8988T (cell line): ENCODE data around the gene TMC1.
"Not testable (repeated sequence)": the region's sequence is repeated elsewhere in the genome, so short reads cannot be mapped to it uniquely, and the experiment has no call there.

Source experiments
- DNase-seq: peaks from one replicate; pipeline ENCODE4 v3.0.0; 2011

TMC1 gene

DNA sequence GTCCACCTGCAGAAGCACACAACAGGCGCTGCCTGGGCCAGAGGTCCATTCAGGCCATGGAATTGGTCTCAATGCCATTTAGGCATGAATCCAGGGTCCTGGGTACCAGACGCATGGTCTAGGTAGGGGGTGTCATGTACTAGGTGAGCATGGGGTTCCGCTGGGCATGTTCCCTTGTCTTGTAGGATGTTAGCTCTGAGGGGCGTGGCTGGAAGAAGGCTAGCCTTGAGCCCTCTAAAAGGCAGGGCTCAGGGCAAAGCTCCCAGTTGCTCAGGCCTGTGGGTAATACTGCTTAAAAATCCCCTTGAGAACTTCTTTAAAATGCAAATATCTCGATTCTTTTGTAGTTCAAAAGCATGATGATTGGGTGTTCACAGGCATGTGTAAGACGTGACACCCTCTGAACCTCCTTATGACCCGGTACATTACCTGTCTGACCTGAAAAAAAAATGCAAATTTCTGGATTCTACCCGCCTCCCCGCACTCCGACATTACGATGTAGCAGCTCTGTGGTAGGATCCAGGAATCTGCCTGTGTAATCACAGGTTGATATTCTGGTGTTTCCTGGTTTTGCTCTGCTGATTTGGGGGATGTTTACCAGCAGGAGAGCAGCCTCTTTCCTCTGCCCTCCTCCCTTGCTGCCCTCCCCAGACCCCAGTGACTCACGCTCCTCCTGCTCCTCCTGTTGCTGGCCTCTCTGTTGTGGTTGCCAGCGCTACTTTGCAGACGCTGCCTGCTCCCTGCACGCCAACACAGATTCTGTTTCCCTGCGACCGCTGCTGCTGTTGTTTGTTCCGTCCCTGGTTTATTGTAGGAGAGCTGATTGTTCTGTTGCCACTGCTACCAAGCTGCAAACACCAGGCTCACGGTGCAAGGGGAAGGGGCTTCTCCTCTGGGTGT is 5.7 kb downstream of the TMC1 start:
- no peak for DNase-seq

DNA sequence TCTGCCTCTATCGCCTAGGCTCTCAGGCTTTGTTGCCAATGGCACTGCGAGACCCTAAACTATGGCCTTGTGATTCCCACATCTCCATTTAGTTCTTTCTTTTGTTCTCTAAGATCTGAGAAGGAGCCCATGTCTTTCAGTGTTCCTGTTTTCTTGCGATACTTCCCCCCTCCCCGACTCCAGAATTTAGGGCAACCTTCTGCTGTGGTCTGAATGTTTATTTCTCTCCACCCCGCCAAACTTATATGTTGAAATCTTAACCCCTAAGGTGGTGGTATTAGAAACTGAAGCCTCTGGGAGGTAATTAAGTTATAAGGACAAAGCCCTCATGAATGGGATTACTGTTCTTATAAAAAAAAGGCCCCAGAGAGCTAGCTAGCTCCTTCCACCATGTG is 6.4 kb downstream of the TMC1 start:
- no peak for DNase-seq

DNA sequence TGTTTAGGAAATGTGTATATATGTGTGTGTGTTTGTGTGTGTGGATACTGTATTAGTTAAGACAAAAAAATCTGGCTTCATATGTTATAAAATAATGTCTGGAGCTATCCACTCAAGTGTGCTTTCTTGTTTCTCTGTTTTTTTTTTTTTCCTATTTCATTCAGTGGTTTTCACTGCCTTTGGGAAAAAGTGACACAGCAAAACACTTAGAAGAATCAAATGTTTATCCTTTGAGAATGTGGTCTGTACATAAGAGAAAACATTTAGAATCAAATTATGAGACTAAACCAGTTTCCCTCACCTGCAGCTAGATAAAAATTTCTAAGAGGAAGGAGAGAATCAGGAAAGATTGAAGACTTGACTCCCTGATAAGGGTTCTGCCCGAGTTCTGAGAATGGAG is 8.1 kb downstream of the TMC1 start:
- no peak for DNase-seq

DNA sequence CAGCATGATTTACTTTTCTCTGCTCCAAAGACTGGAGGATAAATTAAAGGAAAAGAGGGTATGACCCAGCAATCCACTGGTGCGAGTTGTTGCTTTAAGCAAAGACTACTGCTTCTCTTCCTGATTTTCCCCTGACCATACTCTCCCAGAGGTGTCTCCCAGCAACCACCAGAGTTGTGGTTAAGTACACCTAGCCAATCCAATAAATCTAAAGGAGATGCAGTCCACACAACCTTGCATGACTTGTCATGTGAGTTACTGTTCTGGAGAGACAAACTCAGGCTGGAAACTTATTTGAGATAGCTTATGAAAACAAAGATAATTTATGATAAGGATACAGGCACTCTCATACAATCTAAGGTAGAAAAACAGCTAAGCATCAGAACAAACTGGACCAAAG is 11.9 kb downstream of the TMC1 start:
- DNase-seq, result no peak

DNA sequence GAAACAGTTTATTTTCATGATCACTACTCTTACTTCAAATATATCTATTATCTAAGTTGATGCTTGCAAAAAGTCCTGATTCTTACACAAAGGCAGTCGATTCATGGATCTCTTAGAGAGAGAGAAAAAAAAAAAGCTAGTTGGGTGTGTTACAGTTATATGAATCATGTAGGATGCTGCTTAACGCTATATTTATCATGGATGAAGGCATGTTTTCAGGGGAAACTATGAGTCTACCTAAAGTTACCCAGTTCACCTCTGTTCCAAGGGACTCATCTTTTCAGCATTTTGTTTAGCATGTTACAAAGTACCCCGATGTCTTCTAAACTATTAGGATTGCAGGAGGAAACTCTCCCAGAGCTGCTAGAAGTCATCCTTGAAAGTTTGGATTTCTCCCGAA is 13.5 kb downstream of the TMC1 start:
- no peak for DNase-seq

DNA sequence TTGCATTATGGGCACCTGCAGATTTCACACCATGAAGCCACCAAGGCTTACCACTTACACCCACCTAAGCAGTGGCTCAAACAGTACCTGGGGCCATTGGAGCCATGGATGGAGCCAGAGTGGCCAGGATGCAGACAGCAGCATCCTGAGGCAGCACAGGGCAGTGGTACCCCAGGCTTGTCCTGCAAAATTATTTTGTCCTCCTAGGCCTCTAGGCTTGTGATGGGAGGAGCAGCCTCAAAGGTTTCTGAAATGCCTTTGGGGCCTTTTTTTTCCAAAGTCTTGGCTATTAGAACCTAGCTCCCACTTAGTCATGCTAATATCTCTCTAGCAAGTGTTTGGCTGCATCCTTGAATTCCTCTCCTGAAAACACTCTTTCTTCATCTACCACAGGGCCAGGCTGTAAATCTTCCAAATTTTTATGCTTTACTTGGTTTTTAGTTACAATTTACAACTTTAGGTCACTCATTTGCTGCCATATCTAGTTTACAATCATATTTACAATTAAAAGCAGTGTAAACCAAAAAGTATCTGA is 15.7 kb downstream of the TMC1 start:
- no peak for DNase-seq

DNA sequence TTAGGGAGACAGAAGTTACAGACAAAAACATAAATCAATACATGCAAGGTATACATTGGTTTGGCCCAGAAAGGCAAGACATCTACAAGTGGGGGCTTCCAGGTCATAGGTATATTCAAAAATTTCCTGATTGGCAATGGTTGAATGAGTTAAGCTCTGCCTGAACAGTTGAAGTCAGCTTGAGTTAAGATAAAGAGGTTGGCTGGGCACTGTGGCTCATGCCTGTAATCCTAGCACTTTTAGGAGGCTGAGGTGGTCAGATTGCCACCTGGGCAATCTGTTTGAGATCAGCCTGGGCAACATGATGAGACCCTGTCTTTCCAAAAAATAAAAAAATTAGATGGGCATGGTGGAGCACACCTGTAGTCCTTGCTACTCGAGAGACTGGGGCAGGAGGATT is 16.3 kb downstream of the TMC1 start:
- DNase-seq, result no peak

DNA sequence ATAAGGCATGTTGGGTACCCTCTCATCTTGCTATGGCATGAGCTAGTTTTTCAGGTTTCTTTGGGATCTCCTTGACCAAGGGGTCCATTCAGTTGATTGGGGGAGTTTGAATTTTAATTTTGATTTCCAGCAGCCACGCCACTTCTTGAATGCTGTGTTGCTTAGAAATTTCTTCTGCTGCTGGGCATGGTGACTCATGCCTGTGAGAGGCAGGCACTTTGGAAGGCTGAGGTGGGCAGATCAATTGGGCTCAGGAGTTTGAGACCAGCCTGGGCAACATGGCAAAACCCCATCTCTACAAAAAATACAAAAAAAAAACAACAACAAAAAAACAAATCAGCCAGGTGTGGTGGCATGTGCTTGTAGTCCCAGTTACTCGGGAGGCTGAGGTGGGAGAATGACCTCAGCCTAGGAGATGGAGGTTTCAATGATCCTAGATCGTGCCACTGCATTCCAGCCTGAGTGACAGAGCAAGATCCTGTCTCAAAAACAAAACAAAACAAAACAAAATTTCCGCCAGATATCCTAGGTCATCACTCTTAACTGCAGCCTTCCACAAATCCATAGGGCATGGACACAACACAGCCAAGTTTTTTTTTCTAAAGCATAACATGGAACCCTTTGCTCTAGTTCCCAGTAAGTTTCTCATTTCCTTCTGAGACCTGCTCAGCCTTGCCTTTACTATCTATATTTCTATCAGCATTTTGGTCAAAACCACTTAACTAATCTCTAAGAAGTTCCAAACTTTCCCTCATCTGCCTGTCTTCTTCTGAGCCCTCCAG is 17.7 kb downstream of the TMC1 start:
- DNase-seq, result no peak

DNA sequence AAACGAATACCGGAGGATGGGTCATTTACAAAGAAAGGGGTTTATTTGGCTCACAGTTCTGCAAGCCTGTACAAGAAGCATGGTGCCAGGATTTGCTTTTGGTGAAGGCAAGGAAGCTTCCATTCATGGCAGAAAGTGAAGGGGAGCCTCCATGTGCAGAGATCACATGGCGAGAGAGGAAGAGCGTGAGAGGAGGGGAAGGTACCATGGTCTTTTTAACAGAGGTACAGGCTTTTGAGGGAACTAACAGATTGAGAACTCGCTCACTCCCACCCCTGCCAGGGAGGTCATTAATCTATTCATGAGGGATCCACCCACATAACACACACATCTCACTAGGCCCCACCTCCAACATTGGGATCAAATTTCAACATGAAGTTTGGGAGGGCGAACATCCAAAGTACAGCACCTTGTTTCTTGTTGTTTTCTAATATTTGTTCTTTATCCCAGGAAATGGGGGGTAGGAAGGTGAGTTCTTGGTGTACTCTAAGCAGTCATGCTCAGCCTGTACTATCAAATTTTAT is 18.5 kb downstream of the TMC1 start:
- no peak for DNase-seq

DNA sequence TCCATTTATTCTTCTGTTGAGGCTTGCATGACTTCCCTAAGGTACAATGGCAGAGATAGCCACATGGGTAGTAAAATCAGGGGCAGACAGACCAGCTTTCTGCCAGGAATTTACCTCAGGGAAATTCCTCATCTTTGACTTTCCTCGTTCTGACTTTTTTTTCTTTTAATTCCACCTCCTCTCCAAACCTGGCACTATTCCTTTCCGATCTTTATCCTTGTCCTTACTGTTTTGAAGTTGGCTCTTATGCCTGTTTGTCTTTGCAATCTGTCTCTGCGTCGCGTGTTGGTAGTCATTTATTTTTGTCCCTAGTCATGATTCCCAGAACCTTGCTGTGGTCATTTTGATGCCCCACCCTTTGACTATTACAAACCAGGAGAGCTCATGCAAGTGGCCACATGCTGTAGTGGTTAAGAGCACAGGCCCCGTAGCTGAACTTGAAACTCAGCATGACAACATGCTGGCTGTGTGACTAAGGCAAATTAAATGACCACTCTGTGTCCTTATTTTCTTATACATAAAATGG is 19.0 kb downstream of the TMC1 start:
- DNase-seq, result no peak

DNA sequence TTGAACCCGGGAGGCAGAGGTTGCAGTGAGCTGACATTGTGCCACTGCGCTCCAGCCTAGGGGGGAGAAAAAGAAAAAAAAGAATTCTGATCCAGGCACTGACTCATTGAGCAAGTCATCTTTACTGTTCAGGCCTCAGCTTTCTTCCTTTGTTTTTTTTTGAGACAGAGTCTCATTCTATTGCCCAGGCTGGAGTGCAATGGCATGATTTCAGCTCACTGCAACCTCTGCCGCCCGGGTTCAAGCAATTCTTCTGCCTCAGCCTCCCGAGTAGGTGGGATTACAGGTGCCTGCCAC is 21.1 kb downstream of the TMC1 start:
- not testable (repeated sequence) for DNase-seq

DNA sequence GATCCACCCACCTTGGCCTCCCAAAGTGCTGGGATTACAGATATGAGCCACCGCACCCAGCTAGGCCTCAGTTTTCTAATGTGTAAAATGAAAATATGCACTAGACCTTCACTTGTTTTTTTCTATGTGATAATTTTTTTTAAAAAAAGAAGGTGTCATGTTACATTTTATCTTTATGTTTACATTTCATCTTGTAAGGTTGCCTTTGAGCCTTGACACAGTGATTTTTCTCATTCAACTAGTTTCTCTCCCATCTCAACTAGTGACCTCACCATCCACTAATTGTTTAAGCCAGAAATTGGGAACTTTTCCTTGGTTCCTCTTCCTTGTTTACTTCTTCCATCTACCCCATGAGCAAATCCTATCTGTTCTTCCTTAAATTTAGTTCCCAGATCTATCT is 21.5 kb downstream of the TMC1 start:
- no peak for DNase-seq

DNA sequence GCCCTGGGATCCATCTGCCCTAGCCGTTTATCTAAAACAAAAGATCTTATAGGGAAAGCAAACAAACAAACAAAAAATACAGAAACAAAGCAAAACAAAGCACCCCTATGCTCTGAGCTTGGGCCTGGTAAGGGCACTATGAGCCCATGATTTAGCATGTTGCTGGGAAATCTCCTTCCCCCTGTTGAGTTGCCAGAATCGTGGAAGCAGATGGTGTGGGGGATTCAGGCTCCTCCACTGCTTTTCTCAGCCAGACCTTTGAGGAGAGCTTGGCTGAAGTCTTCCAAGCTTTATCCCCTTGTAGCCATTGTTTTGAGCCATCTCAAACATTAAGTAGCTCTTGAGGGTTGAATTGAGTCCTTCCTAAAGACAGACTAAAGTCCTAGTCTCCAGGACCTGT is 29.9 kb downstream of the TMC1 start:
- no peak for DNase-seq

DNA sequence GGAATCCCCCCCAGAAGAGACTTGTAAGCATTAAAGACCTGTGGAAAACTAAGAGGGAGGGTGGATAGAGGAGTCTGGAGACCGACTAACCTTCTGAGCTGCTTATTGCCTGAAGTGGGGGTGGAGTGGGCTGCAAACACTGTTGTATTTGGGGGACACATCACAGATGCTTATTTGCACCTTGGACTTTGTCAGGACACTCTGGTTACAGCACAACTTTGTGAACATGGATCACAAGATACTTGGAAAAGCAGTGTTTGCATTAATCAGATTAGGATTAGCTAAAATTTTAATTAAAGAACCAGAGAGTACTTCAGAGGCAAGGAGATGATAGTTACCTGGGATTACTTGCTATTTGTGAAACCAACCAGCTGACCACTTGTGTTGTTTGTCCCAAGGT is 30.9 kb downstream of the TMC1 start:
- no peak for DNase-seq

DNA sequence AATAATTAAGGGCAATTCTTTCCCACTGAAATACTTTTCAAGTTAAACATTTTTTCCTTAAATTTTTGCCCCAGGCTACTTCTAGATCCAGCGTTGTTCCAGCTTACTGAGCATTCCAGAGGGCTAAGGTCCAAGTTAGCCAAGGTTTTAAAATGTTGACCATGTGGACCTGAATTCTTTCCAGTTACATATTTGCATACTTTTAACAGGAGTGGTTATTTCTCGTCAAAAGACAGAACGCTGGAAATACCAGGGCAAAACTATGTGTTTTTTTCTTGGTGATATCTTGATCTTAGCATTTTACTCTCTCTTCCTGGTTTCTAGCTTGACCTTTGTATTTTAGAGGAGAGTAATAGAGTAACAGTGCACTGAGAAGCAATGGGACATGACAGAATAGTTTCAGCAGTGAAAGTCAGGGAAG is 32.8 kb downstream of the TMC1 start:
- no peak for DNase-seq

DNA sequence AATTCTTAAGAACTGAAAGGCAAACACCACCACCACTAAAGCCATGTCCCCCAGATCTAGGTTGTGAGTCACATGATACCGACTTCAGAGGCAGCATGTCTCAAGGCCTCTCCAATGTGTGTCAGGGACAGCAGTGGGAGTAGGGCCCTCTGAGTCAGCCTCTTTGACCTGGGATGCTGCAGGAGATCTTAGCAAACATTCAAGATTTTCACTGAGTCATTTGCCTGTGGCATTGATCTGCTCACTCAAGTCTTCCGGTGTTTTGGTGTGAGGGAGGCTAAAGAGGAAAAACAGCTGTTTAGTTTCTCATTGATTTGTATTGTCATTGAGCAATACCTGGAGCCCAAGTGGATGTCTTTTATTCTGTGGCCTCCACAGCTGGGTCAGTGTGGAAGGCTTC is 36.1 kb downstream of the TMC1 start:
- DNase-seq, result peak; percentile 46

DNA sequence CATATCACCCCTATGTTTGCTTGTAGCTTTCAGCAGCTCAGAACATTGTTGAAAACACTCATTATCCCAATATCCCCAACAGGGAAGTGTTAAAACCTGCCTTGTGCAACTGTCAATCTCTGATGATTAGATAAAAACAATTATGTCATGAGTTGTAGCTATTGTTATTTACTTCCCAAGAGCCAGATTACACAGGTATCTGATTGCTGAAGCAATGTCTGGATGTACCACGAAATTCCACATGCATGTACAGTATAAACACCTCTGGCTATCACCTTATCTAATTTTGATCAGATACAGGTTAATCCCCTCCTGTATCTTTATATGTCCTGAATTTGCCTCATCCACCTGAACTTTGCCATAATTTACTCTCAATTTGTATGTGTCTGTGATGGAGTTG is 38.7 kb downstream of the TMC1 start:
- no peak for DNase-seq

DNA sequence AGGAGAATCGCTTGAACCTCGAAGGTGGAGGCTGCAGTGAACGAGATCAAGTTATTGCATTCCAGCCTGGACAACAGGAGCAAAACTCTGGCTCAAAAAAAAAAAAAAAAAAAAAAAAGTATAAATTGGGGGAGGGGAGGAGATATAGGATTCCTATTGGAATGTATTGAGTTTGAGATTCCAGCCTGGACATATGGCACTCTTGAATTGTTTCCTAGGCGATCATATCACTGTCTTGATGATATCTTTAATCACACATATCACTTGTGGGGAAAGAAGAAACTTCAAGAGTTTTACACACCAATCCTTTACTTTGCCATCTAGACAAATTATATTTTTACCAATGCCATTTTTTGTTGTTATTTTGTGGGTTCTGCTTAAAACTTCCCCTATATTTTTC is 42.4 kb downstream of the TMC1 start:
- no peak for DNase-seq

DNA sequence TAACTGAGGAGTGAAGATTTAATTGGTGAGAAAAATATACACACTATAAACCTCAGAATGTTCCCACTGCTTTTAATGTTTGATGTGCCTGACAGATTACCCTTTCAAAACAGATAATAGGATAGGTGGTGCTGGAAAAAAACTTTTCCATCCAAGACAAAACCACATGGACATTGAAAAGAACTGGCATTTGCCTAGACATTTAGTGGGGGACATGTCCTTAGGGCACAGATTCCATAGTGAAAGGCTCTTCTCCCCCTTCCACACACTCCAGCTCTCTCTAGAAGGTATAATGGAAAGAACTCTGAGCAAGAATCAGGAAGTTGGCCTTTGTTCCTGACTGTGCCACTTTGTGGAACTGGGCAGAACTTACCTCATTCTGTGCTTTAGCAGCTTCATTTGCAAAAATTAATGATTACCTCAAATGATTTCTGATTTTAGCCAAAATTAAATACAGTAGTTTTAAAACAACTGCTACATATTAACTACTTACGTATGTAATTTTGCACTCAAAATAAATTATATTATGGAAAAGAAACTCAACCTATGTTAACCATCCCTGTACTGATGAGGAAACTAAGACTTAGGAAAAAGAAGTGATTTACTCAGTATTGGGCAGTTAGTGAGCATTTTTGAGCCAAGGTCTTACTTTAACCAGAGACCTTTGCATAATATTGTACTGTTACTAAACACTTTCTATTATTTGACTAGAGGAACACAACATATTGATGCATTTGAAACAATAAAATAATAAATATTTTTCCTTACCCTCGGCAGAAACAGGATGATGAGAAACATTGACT is 43.3 kb downstream of the TMC1 start:
- no peak for DNase-seq

DNA sequence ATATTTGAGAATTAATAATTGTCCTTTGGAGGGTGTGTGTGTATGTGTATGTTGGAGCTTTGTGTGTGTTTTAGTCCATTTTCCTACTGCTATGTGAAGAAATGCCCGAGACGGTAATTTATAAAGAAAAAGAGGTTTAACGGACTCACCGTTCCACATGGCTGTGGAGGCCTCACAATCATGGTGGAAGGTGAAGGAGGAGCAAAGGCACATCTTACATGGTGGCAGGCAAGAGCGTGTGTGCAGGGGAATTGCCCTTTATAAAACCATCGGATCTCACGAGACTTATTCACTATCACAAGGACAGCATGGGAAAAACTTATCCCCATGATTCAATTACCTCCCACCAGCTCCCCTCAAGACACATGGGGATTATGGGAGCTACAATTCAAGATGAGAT is 44.1 kb downstream of the TMC1 start:
- no peak for DNase-seq

DNA sequence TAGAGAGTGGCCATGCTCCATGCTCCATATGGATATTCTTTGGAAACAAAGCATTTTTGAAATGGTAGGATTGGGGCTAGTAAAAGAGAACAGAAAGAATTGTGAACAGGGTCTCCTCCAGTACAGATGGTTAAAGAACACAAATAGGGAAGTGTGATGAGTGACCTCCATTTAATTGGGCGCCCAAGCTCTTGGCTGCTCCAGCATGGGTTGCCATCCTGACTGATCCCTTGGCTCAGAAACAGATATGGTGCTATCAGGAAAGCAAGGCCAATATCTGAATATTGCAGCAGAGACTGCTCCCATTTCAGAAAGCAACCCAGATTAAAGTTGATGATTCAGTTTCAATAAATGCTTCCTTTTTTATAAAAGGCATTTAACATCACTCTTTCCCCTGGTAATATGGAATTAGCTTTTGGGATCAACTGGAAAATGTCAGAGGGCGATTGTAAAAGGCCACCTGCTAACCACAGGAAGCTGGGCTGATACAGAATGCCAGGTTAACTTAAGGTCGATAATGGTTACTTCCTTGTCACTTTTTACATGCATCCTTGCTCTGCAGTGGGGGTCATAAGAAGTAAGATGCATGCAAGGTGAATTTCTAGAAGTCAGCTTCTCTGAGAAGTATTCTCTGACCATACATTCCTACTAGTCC is 52.9 kb downstream of the TMC1 start:
- DNase-seq, result no peak

DNA sequence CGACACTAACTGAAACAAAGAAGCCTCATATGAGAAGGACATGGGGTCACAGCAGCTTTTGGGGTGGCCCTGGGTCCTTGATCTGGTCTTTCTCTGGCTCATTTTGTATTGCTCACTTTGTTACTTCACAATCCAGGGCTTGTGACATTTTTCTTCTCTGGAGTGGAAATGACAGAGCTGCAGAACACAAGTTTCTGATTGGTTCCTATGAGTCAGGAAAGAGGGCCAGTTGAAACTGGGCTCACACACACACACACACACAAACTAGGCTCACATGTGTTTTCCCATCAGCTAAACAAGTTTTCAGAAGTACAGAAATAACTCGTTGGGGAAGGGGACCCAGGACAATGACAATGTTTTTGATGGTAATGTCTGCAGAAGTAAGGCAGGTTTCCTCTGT is 54.3 kb downstream of the TMC1 start:
- DNase-seq, result no peak
